NCI-H2081 (cell line): ENCODE data around the gene EIF4E3.

Source experiments
- DNase-seq, 2 experiments: peaks; one replicate each; lab custom pipeline; 2025; lab: John Stamatoyannopoulos, UW

Gene EIF4E3

DNA sequence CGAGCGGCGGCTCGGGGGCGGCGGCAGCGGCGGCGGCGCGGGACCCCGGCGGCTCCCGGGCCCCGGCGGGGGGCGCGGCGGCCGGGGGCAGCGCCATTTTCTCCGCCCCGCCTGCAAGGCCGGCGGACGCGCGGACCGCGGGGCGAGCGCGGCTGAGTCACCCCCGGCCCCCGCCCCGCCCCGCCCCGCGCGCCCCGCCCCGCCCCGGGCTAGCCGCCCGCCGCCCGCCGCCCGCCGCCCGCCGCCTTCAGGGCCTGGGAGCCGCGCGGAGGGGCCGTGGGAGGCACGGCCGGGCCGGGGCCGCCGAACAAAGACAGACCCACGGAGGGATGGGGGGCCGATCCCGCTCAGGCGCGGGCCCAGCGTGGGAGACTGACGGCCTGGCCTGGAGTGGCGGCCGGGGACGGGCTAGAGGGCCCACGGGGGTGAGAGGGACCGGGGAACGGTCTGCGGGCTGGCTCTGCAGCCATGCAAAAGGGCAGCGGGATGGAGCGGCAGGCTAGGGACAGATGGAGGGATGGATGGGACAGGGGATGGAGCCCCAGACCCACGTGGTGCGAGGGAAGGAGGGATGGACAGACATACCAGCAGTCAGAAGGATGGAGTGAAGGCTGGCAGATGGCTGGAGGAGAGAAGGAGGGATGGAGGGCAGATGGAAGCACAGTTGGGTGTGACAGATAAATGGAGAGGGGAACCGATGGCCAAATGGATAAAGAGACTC lies at the start of gene EIF4E3:
EIF4E3 (minus strand) TSS at position 132 of the 721 bp plus-strand sequence; CDS start at position 97, 35 bp downstream.
- peak in 1 of 2 experiments; percentile 14 for DNase-seq

GRCh38 chr3:71771884-71772283 lies 46.7 kb upstream of the EIF4E3 start:
- DNase-seq, result no peak

- no peak for DNase-seq
These were observed 45.9 kb upstream of the EIF4E3 start for GRCh38 chr3:71771126-71771525.

- DNase-seq, result no peak
These were observed 38.2 kb upstream of the EIF4E3 start for GRCh38 chr3:71763426-71763825.

- DNase-seq, result no peak
These were observed 34.9 kb upstream of the EIF4E3 start for GRCh38 chr3:71760140-71760539.

DNA sequence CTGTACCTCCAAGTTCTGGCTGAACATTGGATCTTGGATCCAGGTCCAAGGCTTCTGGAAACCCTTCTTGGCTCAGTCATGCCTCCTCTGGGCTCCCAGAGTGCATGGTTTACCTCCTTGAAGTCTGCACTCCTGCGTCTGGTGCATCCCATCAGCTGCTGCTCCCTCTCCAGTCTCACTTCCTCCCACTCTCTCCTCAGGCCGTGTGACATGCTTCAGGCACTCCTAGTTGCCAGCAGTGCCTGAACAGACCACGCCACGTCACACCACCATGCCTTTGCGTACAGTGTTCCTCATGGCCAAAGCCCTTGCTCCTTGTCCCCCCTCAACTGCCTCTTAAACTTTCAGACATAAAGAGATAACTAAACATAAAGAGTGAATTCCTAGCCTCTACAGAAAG lies 34.2 kb upstream of the EIF4E3 start:
- DNase-seq, result no peak

DNA sequence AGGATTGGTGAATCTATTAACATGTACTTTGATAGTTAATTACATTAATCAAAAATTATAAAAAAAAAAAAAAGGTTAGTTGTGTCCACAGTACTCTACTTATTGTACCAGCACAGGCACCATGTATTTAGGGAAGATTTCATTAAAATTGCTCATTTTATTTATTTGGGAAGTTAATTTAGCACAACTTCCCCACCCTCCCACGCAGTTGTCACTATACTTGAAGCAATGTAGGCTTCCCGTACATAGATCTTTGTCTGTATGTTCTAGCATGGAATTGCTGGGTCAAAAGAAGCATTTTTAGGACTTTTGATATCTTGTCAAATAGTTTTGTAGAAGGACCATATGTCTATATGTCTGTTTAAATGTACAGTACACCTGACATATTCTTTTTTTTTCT lies 32.9 kb upstream of the EIF4E3 start:
- DNase-seq, result no peak

GRCh38 chr3:71754610-71755253 lies 29.5 kb upstream of the EIF4E3 start:
- no peak for DNase-seq

- DNase-seq, result no peak
These were observed 28.8 kb upstream of the EIF4E3 start, which contains the start of gene GPR27 for GRCh38 chr3:71753701-71754609. Gene GPR27 (plus strand): TSS chr3:71753855. CDS start chr3:71754050, 195 bp downstream.

GRCh38 chr3:71752831-71753700 lies 27.9 kb upstream of the EIF4E3 start:
- no peak for DNase-seq

- no peak for DNase-seq
These were observed 26.4 kb upstream of the EIF4E3 start for GRCh38 chr3:71751602-71752001.

DNA sequence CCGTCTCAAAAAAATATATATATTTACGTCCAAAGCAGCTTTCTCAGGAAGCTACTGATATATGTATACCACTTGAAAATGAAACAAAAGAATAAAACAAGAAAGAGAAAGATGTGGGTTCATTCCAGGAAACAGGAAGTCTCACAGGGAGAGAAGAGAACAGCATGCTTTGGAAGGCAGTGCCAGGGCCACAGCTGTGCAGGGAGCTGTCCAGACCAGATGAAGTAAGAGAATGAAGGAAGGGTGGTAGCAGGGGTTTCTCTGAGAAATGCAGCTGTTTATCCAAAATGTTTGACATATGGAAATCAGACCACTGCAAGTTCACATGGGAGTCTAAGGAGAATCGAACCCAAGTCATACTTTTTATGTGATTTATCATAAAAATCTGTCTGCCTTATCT lies 19.5 kb upstream of the EIF4E3 start:
- DNase-seq, result no peak

- DNase-seq, result no peak
These were observed 17.4 kb upstream of the EIF4E3 start for GRCh38 chr3:71742621-71743020.

GRCh38 chr3:71734881-71735280 lies 9.7 kb upstream of the EIF4E3 start:
- no peak for DNase-seq

GRCh38 chr3:71733319-71733718 lies 8.1 kb upstream of the EIF4E3 start:
- DNase-seq, result no peak

DNA sequence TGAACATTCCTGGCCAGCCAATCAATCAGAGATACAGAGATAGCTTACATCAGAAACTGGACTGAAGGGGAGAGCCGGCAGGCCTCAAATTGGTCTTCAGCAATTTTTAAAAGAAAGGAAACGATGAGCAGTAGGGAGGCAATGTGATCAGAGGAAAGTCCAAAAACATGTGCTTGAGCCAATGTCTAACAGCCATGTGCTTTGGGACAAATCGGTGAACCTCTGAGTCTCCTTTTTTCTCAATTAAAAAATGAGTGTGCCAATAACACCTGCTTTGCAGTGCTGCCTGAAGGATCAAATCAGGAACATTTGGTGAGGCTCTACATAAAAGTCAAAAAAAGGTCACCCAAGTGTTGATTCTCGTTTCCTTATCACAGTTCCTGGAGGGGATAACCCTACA lies 7.4 kb upstream of the EIF4E3 start:
- DNase-seq, result no peak

- DNase-seq, result peak in 1 of 2 experiments; percentile 32
These were observed 3.6 kb upstream of the EIF4E3 start for GRCh38 chr3:71728632-71729342.

GRCh38 chr3:71726146-71726545 lies 944 bp upstream of the EIF4E3 start:
- no peak for DNase-seq

DNA sequence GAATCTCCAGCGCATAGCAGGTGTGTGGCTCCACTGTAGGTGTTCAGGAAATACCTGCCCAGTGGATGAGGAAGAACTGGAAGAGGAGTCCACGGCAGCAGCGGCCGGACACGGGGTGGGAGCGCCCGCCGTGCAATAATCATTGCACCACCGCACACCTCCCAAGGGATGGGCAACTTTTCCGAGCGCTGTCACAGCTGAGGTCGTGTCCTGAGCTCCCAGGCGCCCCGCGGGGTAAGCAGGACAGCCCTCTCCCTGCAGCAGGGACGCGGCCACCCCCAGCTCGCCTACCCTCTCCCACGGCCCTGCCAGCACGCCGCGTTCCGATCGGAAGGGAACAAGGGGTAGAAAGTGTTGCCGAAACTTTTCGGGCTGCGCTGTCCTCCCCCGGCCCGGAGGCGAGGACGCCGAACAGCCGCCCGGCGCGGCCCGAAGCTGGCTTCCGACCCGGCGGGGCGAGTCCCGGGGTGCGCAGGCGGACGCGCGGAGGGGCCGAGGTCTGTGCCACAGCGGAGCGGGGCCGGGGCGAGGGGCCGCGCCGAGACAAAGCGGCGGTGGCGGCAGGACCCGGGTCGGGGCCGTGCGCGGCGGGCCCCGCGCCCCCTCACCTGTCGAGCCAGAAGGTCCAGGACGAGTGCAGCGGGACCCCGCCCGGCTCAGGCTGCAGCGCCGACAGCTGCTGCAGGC lies 475 bp downstream of the EIF4E3 start:
- peak in 1 of 2 experiments; percentile 43 for DNase-seq

DNA sequence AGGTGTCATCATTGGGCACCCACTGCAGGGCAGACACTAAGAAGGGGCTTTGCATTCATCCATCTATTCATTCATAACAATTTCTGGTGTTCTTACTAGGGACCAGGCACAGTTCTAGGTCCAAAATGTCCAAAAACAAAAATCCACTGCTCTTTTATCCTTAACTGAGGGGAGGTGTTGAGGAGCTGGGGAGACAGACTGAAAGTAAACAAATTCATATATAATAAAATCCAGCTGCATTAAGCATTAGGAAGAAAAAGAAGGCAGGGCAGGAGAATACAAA lies 1.1 kb downstream of the EIF4E3 start:
- DNase-seq, result no peak
